Measurements from ENCODE around the gene APRT.

APRT gene, protein sequence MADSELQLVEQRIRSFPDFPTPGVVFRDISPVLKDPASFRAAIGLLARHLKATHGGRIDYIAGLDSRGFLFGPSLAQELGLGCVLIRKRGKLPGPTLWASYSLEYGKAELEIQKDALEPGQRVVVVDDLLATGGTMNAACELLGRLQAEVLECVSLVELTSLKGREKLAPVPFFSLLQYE

DNA sequence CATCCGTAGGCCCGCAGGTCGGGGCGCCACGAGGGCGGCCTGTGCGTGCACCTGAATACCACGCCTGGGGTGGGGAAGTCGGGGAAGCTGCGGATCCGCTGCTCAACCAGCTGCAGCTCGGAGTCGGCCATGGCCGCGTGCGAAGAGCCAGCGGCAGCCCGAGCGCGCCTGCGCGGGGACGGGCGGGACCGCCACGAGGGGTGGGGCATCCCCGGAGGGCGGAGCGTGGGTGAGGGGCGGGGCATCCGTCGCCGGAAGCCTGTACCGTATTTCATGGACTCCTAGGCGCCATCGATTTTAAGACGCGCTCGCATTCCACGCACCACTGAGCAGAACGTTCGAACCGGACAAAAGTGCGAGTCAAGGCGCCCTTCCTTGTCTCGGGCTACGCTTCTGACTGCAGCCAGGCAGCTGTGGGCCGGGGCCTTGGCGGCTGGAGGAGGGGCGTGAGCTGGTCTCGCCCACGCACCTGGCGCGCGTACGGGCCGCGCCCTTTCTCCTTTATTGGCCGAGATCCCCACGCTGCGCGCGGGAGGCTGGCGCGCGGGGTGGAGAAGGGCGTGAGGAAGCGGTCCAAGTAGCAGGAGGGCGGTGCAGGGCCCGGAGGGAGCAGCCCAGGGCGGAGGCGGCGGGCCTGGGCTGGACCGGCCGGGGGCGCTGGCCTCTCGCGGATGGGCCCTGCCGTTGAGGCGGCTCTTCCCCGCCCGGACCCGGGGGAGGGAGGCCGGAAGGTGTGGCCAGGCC lies at the start of gene APRT:
Gene APRT (minus strand): TSS at position 160 of the 744 bp plus-strand sequence. CDS start 29 bp downstream, at position 131.
- Histone ChIP-seq H3K9me3 (replicated peaks in 1 of 11) (peaks cover 0 to 8% (median 5%) of the 10 kb centered on the region in 11 experiments; a peak in 11 of 22 replicates), H3K4me1 (peaks cover 34 to 68% (median 50%) of the 10 kb centered on the region in 10 experiments)
- TF ChIP-seq Cebpa-rat (IDR thresholded peaks at IDR 0.05) = no peak

GRCh38 chr16:88861359-88861758 lies 49.6 kb upstream of the APRT start:
- H4K20me1 ChIP-seq = peaks cover 0 to 70% (median 7%) of the 10 kb centered on the region in 11 experiments; a peak in 12 of 22 replicates
- TF ChIP-seq Cebpa-rat (IDR thresholded peaks at IDR 0.05) = no peak
- H3K9ac ChIP-seq = peak overlapping the region in 8 of 11 experiments; percentile 2 to 99 (median 94); a peak in 13 of 22 replicates
- peaks cover 25 to 49% (median 36%) of the 10 kb centered on the region in 11 experiments for H3K36me3 ChIP-seq
- no peaks in the 10 kb centered on the region for H3K9me3 ChIP-seq (replicated peaks in 1 of 11)
- H3K27me3 ChIP-seq = no peaks in the 10 kb centered on the region
- H3K4me1 ChIP-seq = peaks cover 31 to 77% (median 72%) of the 10 kb centered on the region in 10 experiments
- H3K27ac ChIP-seq = peak overlapping the region in 7 of 11 experiments; percentile 90 to 98 (median 94); a peak in 14 of 22 replicates
- H3K4me2 ChIP-seq = peak overlapping the region in 10 of 11 experiments; percentile 87 to 99 (median 92); a peak in 18 of 22 replicates
- H3K4me3 ChIP-seq = no peak overlapping the region

More for the DNA sequence above, at the start of gene APRT:
- peak within 1 kb of the TSS; percentile 80 to 99 (median 95) for H3K27ac ChIP-seq
- H3K4me3 ChIP-seq = peak within 1 kb of the TSS; percentile 61 to 81 (median 72)
- peaks cover 19 to 35% (median 34%) of the 10 kb centered on the region in 11 experiments for H3K36me3 ChIP-seq
- H3K9ac ChIP-seq = peak within 1 kb of the TSS; percentile 85 to 97 (median 90)
- H4K20me1 ChIP-seq = peaks cover 14 to 64% (median 51%) of the 10 kb centered on the region in 11 experiments; a peak in 21 of 22 replicates
- no peaks in the 10 kb centered on the region for H3K27me3 ChIP-seq
- peak within 1 kb of the TSS; percentile 93 to 99 (median 97) for H3K4me2 ChIP-seq

DNA sequence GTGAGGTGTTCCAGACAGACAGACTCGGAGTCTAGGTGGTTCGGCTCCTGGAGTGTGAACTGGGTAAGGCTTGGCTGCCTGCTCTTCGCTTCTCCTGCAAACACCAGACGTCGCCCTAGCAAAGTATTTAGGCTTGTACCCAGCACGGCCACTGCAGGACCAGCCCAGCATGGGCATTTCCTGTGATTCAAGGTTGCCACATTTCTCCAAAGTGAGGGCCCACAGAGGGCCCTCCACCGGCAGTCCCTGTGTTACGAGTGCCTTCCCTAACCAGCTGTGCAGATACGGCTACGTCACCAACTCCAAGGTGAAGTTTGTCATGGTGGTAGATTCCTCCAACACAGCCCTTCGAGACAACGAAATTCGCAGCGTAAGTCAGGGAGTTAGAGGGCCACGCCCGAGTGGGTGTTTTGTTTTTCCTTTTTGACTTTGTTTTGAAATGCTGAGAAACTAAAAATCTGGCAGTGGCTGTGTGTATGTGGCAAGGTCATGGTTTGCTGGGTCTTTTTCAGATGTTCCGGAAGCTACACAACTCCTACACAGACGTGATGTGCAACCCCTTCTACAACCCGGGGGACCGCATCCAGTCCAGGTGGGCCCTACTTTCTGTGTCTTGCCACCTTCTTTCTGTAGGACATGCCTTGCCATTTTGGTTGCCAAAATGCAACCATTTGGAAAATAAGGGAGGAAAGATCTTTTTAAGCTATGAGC lies 47.8 kb upstream of the APRT start:
- Histone ChIP-seq H3K9me3 (replicated peaks in 1 of 11) (no peaks in the 10 kb centered on the region), H4K20me1 (peaks cover 17 to 73% (median 21%) of the 10 kb centered on the region in 11 experiments; a peak in 21 of 22 replicates), H3K36me3 (peaks cover 25 to 52% (median 36%) of the 10 kb centered on the region in 11 experiments), H3K27me3 (no peaks in the 10 kb centered on the region), H3K4me3 (peak overlapping the region in 9 of 10 experiments; percentile 5 to 98 (median 87); a peak in 16 of 20 replicates), H3K4me1 (peaks cover 48 to 84% (median 79%) of the 10 kb centered on the region in 10 experiments), H3K9ac (peak overlapping the region; percentile 57 to 99 (median 92); a peak in 21 of 22 replicates), H3K4me2 (peak overlapping the region; percentile 87 to 99 (median 91)), H3K27ac (peak overlapping the region in 10 of 11 experiments; percentile 9 to 98 (median 92); a peak in 21 of 22 replicates)
- TF ChIP-seq Cebpa-rat (IDR thresholded peaks at IDR 0.05) = peak in 8 of 11 experiments; percentile 35 to 99 (median 78); a peak in 14 of 22 replicates

GRCh38 chr16:88857728-88858339 lies 46.1 kb upstream of the APRT start:
- no peaks in the 10 kb centered on the region for H3K9me3 ChIP-seq (replicated peaks in 1 of 11)
- H3K27me3 ChIP-seq = no peaks in the 10 kb centered on the region
- peak overlapping the region; percentile 84 to 99 (median 92) for H3K9ac ChIP-seq
- H4K20me1 ChIP-seq = peaks cover 29 to 84% (median 34%) of the 10 kb centered on the region in 11 experiments; a peak in 21 of 22 replicates
- H3K4me2 ChIP-seq = peak overlapping the region; percentile 87 to 99 (median 91)
- peak overlapping the region; percentile 82 to 100 (median 92) for H3K4me3 ChIP-seq
- no peak for TF ChIP-seq Cebpa-rat (IDR thresholded peaks at IDR 0.05)
- H3K27ac ChIP-seq = peak overlapping the region in 10 of 11 experiments; percentile 80 to 98 (median 92); a peak in 21 of 22 replicates
- peaks cover 22 to 60% (median 38%) of the 10 kb centered on the region in 11 experiments for H3K36me3 ChIP-seq
- H3K4me1 ChIP-seq = peaks cover 65 to 82% (median 75%) of the 10 kb centered on the region in 10 experiments

DNA sequence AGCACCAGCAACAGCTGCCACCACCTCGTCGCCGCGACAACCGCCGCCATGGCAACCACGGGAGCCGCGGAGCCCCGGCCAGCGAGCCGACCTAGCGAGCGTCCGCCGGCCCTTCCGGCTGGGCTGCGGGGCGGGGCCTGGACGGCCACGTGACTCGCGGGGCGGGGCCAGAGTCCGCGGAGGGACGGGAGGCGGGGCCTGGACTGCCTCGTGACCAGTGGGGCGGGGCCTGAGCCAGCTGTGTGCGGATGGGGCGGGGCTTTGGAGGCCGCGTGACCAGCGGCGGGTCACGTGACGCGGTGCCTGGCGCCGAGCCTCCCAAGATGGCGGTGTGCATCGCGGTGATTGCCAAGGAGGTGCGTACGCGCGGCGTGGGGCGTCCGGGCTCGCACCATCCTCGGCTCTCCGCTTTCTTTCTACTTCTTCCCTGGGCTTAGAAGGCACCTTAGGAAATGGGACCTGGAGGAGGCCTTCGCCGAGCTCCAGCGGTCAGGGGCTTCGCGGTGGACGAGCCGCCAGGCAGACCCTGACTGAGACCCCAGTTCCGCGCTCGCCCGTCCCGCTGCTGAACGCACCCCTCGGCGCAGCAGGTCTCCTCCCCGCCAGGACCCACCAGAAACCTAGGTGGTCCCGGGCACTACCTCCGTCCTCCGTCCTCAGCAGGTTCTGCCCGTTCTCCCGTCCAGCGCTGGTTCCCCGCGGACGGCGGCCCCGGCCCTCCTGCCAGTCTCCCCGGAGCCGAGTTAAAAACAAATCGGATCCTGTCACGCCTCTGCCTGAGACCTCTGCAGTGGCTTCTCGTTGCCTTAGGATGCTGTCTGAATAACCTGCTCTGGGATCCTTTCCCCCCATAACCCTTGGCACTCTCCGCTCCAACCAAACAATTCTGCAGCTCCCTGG lies 45.4 kb upstream of the APRT start, which contains the start of the genes GALNS and TRAPPC2L:
Gene GALNS (minus strand): TSS at position 120 of the 900 bp plus-strand sequence. CDS start 70 bp downstream, at position 50.
Gene TRAPPC2L (plus strand): TSS at position 300 of the 900 bp plus-strand sequence. CDS start 24 bp downstream, at position 324.
- Histone ChIP-seq H3K4me1 (peaks cover 63 to 82% (median 75%) of the 10 kb centered on the region in 10 experiments), H3K4me2 (peak within 1 kb of the TSS; percentile 91 to 100 (median 98))
- no peak for TF ChIP-seq Cebpa-rat (IDR thresholded peaks at IDR 0.05)

GRCh38 chr16:88856122-88856827 lies 44.5 kb upstream of the APRT start:
- Histone ChIP-seq H3K9me3 (replicated peaks in 1 of 11) (no peaks in the 10 kb centered on the region), H3K27me3 (no peaks in the 10 kb centered on the region), H3K27ac (peak overlapping the region in 10 of 11 experiments; percentile 80 to 98 (median 92); a peak in 20 of 22 replicates), H3K4me2 (peak overlapping the region; percentile 86 to 100 (median 98)), H3K36me3 (peaks cover 7 to 60% (median 29%) of the 10 kb centered on the region in 11 experiments; a peak in 21 of 22 replicates), H3K4me3 (peak overlapping the region; percentile 82 to 100 (median 92)), H4K20me1 (peaks cover 37 to 84% (median 50%) of the 10 kb centered on the region in 11 experiments; a peak in 21 of 22 replicates), H3K9ac (peak overlapping the region; percentile 84 to 99 (median 92)), H3K4me1 (peaks cover 57 to 81% (median 70%) of the 10 kb centered on the region in 10 experiments)
- no peak for TF ChIP-seq Cebpa-rat (IDR thresholded peaks at IDR 0.05)

More for the DNA sequence above, 45.4 kb upstream of the APRT start, which contains the start of the genes GALNS and TRAPPC2L:
- Histone ChIP-seq H3K27me3 (no peaks in the 10 kb centered on the region), H3K27ac (peak within 1 kb of the TSS; percentile 53 to 98 (median 91); a peak in 21 of 22 replicates), H3K4me3 (peak within 1 kb of the TSS; percentile 82 to 100 (median 92)), H4K20me1 (peaks cover 31 to 84% (median 42%) of the 10 kb centered on the region in 11 experiments; a peak in 21 of 22 replicates), H3K9me3 (replicated peaks in 1 of 11) (no peaks in the 10 kb centered on the region), H3K36me3 (peaks cover 14 to 60% (median 30%) of the 10 kb centered on the region in 11 experiments), H3K9ac (peak within 1 kb of the TSS; percentile 84 to 99 (median 92))
